Stimulated activated CD4-positive, alpha-beta T cell treated with anti-CD3 and anti-CD28 coated beads, Interleukin-2, amount 100 ng/mL, for 24 hours (primary cell): Measurements from ENCODE around the gene ABCA3.
"Not testable (repeated sequence)": the region's sequence is repeated elsewhere in the genome, so short reads cannot be mapped to it uniquely, and the experiment has no call there.

Experiments
- DNase-seq, 2 donors: peaks; one replicate each; pipeline ENCODE4 v3.0.0-alpha.2; 2020

The ABCA3 gene

DNA sequence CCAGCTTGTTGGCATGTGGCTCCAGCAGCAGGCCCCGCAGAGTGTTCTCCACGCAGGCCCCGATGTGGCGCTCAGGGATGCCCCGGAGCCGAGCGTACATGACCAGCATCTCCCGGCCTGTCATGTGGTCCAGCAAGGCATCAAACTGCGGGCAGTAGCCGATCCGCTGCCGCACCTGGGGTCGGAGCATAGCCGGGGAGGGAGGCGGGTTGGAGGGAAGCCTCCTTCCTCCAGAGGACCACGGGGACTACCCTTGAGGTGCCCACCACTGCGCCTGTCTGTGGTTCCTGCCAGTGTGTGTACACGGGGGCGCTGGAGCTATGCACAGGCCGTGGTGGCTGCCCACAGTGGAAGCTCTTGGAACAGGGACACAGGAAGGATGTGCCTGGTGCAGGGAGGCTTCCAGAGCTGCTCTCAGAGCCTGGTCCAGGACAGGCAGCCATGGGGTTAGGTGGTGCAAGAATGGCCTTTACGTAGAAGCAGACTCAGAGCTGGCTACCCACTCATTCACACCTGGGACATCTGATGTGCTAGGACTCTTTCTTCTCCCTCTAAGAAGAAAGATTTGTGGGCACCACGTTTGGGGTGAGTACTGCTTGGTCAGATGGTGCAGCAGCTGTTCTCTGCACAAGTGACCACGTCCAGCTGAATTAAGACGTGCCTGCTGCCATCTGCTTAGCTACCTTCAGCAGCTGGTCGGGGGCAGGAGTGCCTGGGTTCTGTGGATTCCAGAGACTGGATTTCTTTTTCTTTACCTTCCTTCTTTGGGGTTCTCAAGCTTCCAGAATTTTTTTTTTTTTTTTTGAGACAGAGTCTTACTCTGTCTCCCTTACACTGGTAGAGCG is 61.4 kb downstream of the ABCA3 start:
- DNase-seq: no peak

GRCh38 chr16:2278272-2278608 is 62.3 kb downstream of the ABCA3 start:
- no peak for DNase-seq

DNA sequence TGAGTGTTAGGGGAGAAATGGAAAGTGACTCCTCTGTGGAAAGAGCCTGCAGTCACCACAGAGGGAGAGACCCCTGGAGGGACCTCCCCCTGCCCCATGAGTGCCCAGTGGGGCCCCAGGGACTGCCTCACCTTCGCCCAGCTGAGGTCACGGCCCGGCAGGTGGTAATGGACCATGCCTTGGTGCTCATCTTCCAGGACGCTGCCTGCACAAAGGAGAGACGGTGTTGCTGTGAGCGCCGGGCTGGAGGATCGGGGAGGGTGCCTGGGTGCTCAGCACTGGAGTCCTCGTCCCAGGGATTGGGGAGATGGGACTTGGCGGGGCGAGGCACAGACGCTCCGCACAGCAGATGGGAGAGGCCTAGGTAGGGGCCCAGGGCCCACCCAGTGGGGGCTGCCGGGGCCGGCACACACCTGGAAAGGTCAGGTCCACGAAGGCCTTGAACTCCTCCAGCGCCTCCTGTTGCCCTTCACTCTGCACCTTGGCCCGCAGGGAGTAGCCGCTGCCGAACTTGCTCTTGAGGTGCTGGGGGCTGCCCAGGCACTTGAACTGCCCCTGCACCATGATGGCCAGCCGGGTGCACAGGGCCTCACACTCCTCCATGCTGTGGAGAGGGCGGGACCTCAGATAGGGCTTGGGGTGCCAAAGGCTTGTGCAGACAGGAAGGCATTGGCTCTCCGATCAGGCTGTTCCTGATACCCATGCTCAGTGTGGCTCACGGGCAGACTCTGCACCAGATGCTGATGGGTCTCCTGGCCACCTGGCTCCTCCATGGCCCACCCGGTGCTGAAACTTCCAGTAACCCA is 62.9 kb downstream of the ABCA3 start:
- DNase-seq: no peak

GRCh38 chr16:2276368-2277195 is 63.9 kb downstream of the ABCA3 start:
- no peak for DNase-seq

- no peak for DNase-seq
Measured at GRCh38 chr16:2275476-2276367, 64.8 kb downstream of the ABCA3 start.

GRCh38 chr16:2273931-2274330 is 66.6 kb downstream of the ABCA3 start:
- no peak for DNase-seq

- no peak for DNase-seq
Measured at GRCh38 chr16:2273484-2273883, 67.0 kb downstream of the ABCA3 start.

DNA sequence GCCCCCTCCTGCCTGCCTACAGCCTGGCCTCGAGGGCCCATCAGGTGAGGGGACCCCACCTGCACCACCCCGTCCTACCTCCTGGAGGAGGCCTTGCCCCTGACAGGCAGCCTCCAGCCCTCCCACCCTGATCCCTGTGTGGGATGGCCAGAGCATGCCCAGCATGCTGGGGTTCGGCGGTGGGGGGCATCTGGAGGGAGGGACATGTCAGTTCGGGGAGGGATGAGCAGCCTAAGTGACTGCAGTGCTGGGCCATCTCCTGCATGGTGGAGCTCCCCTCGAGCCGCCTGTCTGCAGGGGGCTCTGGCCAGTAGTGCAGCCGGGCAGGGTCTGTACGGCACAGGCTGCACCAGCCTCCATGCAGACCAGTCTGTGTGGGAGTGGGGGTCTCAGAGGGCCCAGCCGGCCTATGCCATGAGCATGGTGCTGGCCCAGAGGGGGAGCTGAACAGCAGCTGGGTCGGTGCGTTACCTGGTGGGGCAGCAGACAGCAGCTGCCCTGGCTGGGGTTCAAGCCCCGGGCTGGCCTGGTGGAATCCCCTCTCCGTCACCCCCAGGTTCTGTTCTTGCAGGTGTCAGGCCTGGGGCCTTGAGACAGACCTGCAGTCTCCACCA is 68.6 kb downstream of the ABCA3 start:
- no peak for DNase-seq

- DNase-seq: no peak
Measured at GRCh38 chr16:2270588-2271470, 69.7 kb downstream of the ABCA3 start.

DNA sequence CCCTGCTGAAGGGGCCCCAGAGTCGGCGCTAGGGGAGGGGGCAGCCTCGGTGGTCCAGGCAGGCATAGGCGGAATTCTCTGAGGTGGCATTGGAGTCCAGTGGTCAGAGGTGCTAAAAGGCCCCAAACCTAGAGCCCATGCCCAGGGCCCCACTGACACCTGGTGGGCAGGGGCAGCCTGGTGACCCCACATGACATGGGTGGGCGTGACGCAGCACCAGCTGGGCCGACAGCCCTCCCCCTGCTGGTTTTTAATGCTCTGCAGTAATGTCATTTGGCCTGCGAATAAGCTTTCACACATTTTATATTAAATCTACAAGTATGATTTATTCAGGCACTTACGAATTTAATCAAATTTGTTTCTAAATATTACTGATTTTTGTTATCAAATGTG is 70.5 kb downstream of the ABCA3 start:
- no peak for DNase-seq

GRCh38 chr16:2267913-2268666 is 72.4 kb downstream of the ABCA3 start, which contains the start of gene RNPS1:
Gene RNPS1 (minus strand): TSS chr16:2268126. CDS start chr16:2264643, 3,483 bp downstream.
- peak; percentile 95 to 98 for DNase-seq

DNA sequence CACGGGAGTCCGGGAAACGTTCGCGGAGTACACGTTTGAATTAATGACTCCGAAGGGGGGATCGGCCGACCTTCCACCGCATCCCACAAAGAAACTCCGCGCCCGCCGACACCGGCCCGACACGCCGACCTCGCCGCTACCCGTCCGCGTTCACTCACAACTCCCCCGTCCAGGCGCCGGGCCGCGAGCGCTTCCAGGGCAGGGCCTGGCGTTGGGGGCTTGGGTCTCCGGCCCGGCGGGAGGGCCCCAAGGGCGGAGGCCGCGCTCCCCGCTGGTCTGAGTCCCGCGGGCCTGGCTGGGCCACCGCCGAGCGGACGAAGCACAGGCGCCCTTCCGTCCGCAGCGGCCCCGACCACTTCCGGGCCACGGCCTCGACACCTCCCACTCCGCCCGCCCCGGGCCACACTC is 73.0 kb downstream of the ABCA3 start:
- DNase-seq: not testable (repeated sequence)

DNA sequence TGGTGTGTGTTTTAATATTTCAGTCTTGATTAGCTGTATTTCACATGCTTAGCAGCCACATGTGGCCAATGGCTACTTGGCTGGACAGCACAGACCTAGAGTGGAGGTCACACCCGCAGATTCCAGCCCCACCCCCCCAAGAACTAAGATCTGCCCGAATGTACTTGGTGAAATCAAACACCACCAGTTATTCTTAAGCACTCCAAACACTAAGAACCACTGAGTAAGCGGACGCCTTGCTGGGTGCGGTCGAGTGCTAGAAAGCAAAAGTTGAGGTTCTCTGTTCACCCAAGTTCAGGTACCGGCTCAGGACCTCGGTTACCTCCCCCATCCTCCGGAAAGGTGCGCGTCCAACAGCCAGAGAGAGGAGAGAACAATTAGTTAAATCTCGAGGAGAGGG is 73.6 kb downstream of the ABCA3 start:
- DNase-seq: peak; percentile 33 to 34

GRCh38 chr16:2263026-2263425 is 77.5 kb downstream of the ABCA3 start:
- not testable (repeated sequence) for DNase-seq

- DNase-seq: no peak
Measured at GRCh38 chr16:2260250-2260649, 80.3 kb downstream of the ABCA3 start.

GRCh38 chr16:2258530-2258929 is 82.0 kb downstream of the ABCA3 start:
- DNase-seq: not testable (repeated sequence)

GRCh38 chr16:2257726-2258125 is 82.8 kb downstream of the ABCA3 start:
- no peak for DNase-seq

- no peak for DNase-seq
Measured at GRCh38 chr16:2256531-2257140, 83.9 kb downstream of the ABCA3 start.

DNA sequence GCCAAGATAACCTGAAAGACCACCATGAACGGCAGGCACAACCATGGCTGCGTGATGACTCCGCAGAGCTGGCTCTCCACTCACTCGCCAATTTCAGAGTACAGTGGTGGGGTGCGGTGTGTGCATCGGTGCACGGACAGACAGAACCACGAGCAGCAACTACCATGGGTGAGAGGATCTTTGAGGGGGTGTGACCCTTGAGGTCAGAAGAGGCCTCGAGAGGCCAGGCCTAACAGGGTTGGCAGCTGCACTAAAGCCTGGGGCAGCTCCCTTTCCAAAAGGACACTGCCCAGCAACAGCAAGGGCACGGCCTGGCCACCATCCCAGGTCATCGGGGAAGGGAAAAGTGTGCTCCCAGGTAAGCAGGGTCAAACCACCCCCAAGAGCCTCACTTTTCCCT is 87.2 kb downstream of the ABCA3 start:
- no peak for DNase-seq

DNA sequence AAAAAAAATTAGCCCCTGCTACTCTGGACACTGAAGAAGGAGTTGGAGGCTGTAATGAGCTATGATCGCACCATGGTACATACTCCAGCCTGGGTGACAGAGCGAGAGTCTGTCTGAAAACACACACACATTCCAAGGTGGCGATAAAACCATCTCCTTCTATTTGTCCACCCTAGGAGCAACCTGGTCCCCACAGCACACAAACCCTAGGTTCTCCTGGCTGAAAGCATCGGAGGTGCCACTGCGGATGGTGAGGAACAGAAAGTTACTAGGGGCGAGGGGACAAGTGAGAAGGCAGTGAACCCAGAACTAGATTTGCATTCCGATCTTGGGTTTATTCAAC is 87.8 kb downstream of the ABCA3 start:
- no peak for DNase-seq
